ENCODE data around the gene RSPH9. TPM values are rescaled to one million over a fixed set of nuclear protein-coding genes. Genes with fewer than 3 reads are reported as not detected.

The RSPH9 gene
- total RNA-seq, 1 experiment from 2014 or later = not detected

Other genes starting within 250 kb of the RSPH9 start
- gene ABCC10, start 217.5 kb upstream of the RSPH9 start, total RNA-seq (2014; rRNA removed; shearing (Covaris generic)) = 10.9 and 11.3 TPM in 2 replicates
- 0.16 TPM in 1 of 2 replicates, not detected in the other for gene DLK2, start 189.5 kb upstream of the RSPH9 start, total RNA-seq (2014; rRNA removed; shearing (Covaris generic))
- 18.5 and 24.8 TPM in 2 replicates for gene TJAP1, start 167.5 kb upstream of the RSPH9 start, total RNA-seq (2014; rRNA removed; shearing (Covaris generic))
- gene LRRC73, start 134.7 kb upstream of the RSPH9 start, total RNA-seq (2014; rRNA removed; shearing (Covaris generic)) = not detected in 2 replicates
- gene YIPF3, start 128.1 kb upstream of the RSPH9 start, total RNA-seq (2014; rRNA removed; shearing (Covaris generic)) = 59.2 and 116 TPM in 2 replicates
- 24.4 and 28.3 TPM in 2 replicates for gene POLR1C, start 127.9 kb upstream of the RSPH9 start, total RNA-seq (2014; rRNA removed; shearing (Covaris generic))
- gene XPO5, start 69.0 kb upstream of the RSPH9 start, total RNA-seq (2014; rRNA removed; shearing (Covaris generic)) = 35.8 and 81.8 TPM in 2 replicates
- 22.6 and 27.3 TPM in 2 replicates for gene POLH, start 68.9 kb upstream of the RSPH9 start, total RNA-seq (2014; rRNA removed; shearing (Covaris generic))
- 57.3 and 59.8 TPM in 2 replicates for gene GTPBP2, start 15.8 kb upstream of the RSPH9 start, total RNA-seq (2014; rRNA removed; shearing (Covaris generic))
- gene MAD2L1BP, start 9.2 kb upstream of the RSPH9 start, total RNA-seq (2014; rRNA removed; shearing (Covaris generic)) = 17.9 and 59.4 TPM in 2 replicates
- gene MRPS18A, start 42.8 kb downstream of the RSPH9 start, total RNA-seq (2014; rRNA removed; shearing (Covaris generic)) = 47.9 and 57.6 TPM in 2 replicates
- 61.0 and 80.2 TPM in 2 replicates for gene VEGFA, start 125.2 kb downstream of the RSPH9 start, total RNA-seq (2014; rRNA removed; shearing (Covaris generic))

All from SJSA1 (cell line).